SHP77 (cell line): ENCODE data around the gene SLC25A53.
"Not testable (repeated sequence)": the region's sequence is repeated elsewhere in the genome, so short reads cannot be mapped to it uniquely, and the experiment has no call there.

Experiments used
- DNase-seq, 2 experiments: peaks; one replicate each; lab custom pipeline; 2025; lab: John Stamatoyannopoulos, UW

The SLC25A53 gene

GRCh38 chrX:104075778-104076445 is 80.9 kb downstream of the SLC25A53 start, which contains the start of gene TMSB15C:
TSS of gene TMSB15C (minus strand) at chrX:104076236.
- not testable (repeated sequence) for DNase-seq

- not testable (repeated sequence) for DNase-seq
These were observed 94.2 kb downstream of the SLC25A53 start for GRCh38 chrX:104062636-104063035.

GRCh38 chrX:104054956-104055355 is 101.9 kb downstream of the SLC25A53 start:
- DNase-seq, result not testable (repeated sequence)
